ENCODE measurements around the gene MCCC1.

DNA sequence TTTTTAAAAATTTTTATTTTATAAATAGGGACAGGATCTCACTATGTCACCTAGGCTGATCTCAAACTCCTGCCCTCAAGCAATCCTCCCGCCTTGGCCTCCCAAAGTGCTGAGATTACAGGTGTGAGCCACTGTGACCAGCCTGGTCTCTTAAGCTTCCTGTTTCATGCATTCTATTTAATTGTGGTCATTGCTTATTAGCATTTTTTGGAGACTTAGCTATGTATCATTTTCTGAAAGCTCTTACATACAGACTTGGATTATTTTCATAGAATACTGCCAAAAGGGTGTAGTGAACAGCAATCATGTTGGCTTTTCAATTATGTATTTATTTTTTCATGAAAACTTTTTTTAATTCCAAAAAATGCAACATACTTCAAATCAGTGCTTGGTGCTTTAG is 67.5 kb downstream of the MCCC1 start:
- TF ChIP-seq, protein P1, sequence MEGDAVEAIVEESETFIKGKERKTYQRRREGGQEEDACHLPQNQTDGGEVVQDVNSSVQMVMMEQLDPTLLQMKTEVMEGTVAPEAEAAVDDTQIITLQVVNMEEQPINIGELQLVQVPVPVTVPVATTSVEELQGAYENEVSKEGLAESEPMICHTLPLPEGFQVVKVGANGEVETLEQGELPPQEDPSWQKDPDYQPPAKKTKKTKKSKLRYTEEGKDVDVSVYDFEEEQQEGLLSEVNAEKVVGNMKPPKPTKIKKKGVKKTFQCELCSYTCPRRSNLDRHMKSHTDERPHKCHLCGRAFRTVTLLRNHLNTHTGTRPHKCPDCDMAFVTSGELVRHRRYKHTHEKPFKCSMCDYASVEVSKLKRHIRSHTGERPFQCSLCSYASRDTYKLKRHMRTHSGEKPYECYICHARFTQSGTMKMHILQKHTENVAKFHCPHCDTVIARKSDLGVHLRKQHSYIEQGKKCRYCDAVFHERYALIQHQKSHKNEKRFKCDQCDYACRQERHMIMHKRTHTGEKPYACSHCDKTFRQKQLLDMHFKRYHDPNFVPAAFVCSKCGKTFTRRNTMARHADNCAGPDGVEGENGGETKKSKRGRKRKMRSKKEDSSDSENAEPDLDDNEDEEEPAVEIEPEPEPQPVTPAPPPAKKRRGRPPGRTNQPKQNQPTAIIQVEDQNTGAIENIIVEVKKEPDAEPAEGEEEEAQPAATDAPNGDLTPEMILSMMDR (conservative IDR thresholded peaks at IDR 0.05 in 1 of 2, IDR thresholded peaks at IDR 0.05 in 1 of 2; ENCODE audit: extremely low read depth in 1 of 2, insufficient read depth in 1 of 2, low read depth in 1 of 2, low read length in 2 of 2) = no peak
- no peak for TF ChIP-seq EZH2 (IDR thresholded peaks at IDR 0.05; ENCODE audit: borderline replicate concordance, low read length)
